SH-SY5Y (cell line): ENCODE data around the gene PTPRG.

Experiments used
- GATA2 ChIP-seq: IDR thresholded peaks from 2 replicates; pipeline ENCODE4 v1.6.1; 2011; ENCODE audit warnings: mild to moderate bottlenecking, low read depth, low read length
- GATA3 ChIP-seq: IDR thresholded peaks from 2 replicates; pipeline ENCODE4 v1.6.1; 2011; ENCODE audit warnings: low read depth, mild to moderate bottlenecking, low read length, moderate library complexity

- no peak for TF ChIP-seq GATA3
- TF ChIP-seq GATA2, result no peak
Observed at GRCh38 chr3:61605589-61606175, 44.3 kb downstream of the PTPRG start.
